ENCODE results near the gene CEP162. TPM values are rescaled to one million over a fixed set of nuclear protein-coding genes. Genes with fewer than 3 reads are reported as not detected.

Gene CEP162
- total and polyA plus RNA-seq, 2 of the 8 experiments (the other 6 are each of a cell fraction or from before 2014, with no cell fraction given): 1.3 to 10.6 TPM

DNA sequence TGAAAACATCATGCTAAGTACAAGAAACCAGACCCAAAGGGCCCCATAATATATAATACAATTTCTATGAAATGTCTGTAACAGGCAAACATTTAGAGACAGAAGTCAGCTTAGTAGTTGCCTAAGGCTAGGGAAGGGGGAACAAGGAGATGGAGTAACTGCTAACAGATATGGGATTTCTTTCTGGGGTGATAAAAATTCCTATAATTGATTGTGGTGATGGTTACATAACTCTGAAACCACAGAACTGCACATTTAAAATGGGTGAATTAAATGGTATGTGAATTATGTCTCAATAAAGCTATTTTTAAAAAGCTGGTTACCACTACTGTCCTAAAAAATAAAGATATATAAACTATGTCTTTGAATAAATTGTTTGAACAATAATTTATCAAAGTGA, 3.2 kb downstream of the CEP162 start:
- FAIRE-seq: no peak
- Histone ChIP-seq H3K4me3 (ENCODE audit: extremely low read depth in 1 of 4, insufficient read depth in 2 of 4, low read depth in 3 of 4, low read length in 4 of 4) (no peak overlapping the region), H3K36me3 (ENCODE audit: control insufficient read depth in 2 of 4, insufficient read depth in 4 of 4, low read length in 3 of 4) (no peaks in the 10 kb centered on the region), H3K9me3 (ENCODE audit: insufficient read depth in 2 of 2, low read depth in 1 of 2, low read length in 1 of 2) (no peaks in the 10 kb centered on the region), H3K79me1 (ENCODE audit: low read depth, low read length) (no peaks in the 10 kb centered on the region), H3K9ac (replicated peaks in 1 of 4; ENCODE audit: extremely low read depth in 1 of 4, low read depth in 3 of 4, low read length in 3 of 4) (no peak overlapping the region), H3K23ac (ENCODE audit: insufficient read length) (no peak overlapping the region), H4K91ac (replicated peaks; ENCODE audit: insufficient read length, low read length) (no peak overlapping the region), H3K27ac (ENCODE audit: low read depth, low read length) (no peak overlapping the region), H3K14ac (ENCODE audit: insufficient read length) (no peak overlapping the region), H4K20me1 (replicated peaks in 1 of 2; ENCODE audit: control insufficient read depth in 1 of 2, insufficient read depth in 2 of 2, low read length in 2 of 2) (no peaks in the 10 kb centered on the region), H2AFZ (ENCODE audit: low read length) (no peak overlapping the region), H2AK5ac (ENCODE audit: low read depth, low read length) (no peak overlapping the region), H3K4me2 (ENCODE audit: insufficient read depth in 1 of 2, low read depth in 2 of 2, low read length in 2 of 2) (no peak overlapping the region), H2BK15ac (ENCODE audit: low read length) (no peak overlapping the region), H4K8ac (ENCODE audit: extremely low read depth, insufficient read depth, low read length) (no peak overlapping the region), H3K4me1 (replicated peaks in 1 of 4; ENCODE audit: control insufficient read depth in 3 of 4, insufficient read depth in 4 of 4, low read length in 3 of 4) (no peaks in the 10 kb centered on the region; a peak in 2 of 7 replicates), H3K27me3 (replicated peaks in 1 of 4; ENCODE audit: control insufficient read depth in 3 of 4, extremely low read depth in 1 of 4, insufficient read depth in 3 of 4, low read length in 3 of 4) (peaks cover 0 to 2% (median 0%) of the 10 kb centered on the region in 4 experiments; a peak in 1 of 7 replicates), H3K18ac (ENCODE audit: extremely low read depth, low read length) (no peak overlapping the region), H3K23me2 (ENCODE audit: low read depth, low read length) (peaks cover 10% of the 10 kb centered on the region), H3K56ac (replicated peaks; ENCODE audit: insufficient read length, low read depth, low read length) (no peak overlapping the region), H3K4ac (replicated peaks; ENCODE audit: insufficient read length, low read depth, low read length) (no peak overlapping the region), H3K79me2 (ENCODE audit: control insufficient read depth in 1 of 2, insufficient read depth in 2 of 2, low read length in 2 of 2) (peaks cover 0 to 3% of the 10 kb centered on the region in 2 experiments; a peak in 1 of 4 replicates), H2BK120ac (replicated peaks; ENCODE audit: low read depth, low read length) (no peak overlapping the region), H2BK20ac (ENCODE audit: low read length) (no peak overlapping the region), H2BK12ac (ENCODE audit: low read depth, low read length) (no peak overlapping the region), H2BK5ac (ENCODE audit: low read depth, low read length) (no peak overlapping the region), H4K5ac (ENCODE audit: insufficient read length, low read depth, low read length) (no peak overlapping the region)
- CTCF ChIA-PET (ENCODE audit: partially characterized antibody): interaction anchor here (0.5 kb wide), 1 partner anchor 344 kb away, joined by 5 read pairs; no protein-coding TSS in a partner anchor
- DNase-seq (ENCODE audit: low read depth in 1 of 2, low spot score in 2 of 2): no peak
- TF ChIP-seq BRCA1 (IDR thresholded peaks at IDR 0.05; ENCODE audit: low read depth, low read length) (no peak), MAFK (IDR thresholded peaks at IDR 0.05; ENCODE audit: low read depth, low read length) (no peak), E2F6 (IDR thresholded peaks at IDR 0.05) (no peak), CHD2 (IDR thresholded peaks at IDR 0.05; ENCODE audit: low read length) (no peak), EZH2 (IDR thresholded peaks at IDR 0.05; ENCODE audit: low read depth, low read length, severe bottlenecking) (no peak)
- POLR2A ChIA-PET (ENCODE audit: partially characterized antibody): no interaction called here

Data from H1 (cell line).